Peyer's patch (tissue), 4 donors: ENCODE measurements around the gene CHMP4B.

Experiments used
- POLR2A ChIP-seq, 2 donors: fragments of 450-650 bp; IDR thresholded peaks; one replicate each; pipeline ENCODE4 v1.5.1; 2017; ENCODE audit warnings: antibody characterized with exemption in 2 of 2, mild to moderate bottlenecking in 2 of 2, moderate library complexity in 2 of 2
- TF ChIP-seq, protein P1 (sequence below), 6 experiments: fragments of 450-650 bp in 4 of 6; fragments of 200-600 bp in 2 of 6; sonication (generic) in 1 of 6; IDR thresholded peaks; one replicate each; pipeline ENCODE4 v1.5.1; 2017 to 2019; ENCODE audit warnings: antibody characterized with exemption in 6 of 6, mild to moderate bottlenecking in 3 of 6, moderate library complexity in 1 of 6

GRCh38 chr20:33770005-33770404, 41.1 kb upstream of the CHMP4B start:
- TF ChIP-seq POLR2A (IDR thresholded peaks at IDR 0.05), result no peak
- TF ChIP-seq, protein P1, sequence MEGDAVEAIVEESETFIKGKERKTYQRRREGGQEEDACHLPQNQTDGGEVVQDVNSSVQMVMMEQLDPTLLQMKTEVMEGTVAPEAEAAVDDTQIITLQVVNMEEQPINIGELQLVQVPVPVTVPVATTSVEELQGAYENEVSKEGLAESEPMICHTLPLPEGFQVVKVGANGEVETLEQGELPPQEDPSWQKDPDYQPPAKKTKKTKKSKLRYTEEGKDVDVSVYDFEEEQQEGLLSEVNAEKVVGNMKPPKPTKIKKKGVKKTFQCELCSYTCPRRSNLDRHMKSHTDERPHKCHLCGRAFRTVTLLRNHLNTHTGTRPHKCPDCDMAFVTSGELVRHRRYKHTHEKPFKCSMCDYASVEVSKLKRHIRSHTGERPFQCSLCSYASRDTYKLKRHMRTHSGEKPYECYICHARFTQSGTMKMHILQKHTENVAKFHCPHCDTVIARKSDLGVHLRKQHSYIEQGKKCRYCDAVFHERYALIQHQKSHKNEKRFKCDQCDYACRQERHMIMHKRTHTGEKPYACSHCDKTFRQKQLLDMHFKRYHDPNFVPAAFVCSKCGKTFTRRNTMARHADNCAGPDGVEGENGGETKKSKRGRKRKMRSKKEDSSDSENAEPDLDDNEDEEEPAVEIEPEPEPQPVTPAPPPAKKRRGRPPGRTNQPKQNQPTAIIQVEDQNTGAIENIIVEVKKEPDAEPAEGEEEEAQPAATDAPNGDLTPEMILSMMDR (IDR thresholded peaks at IDR 0.05), result peak in 3 of 6 experiments; percentile 31 to 46 (median 40)
